ENCODE results near the gene NFYC. TPM values are rescaled to one million over a fixed set of nuclear protein-coding genes. Genes with fewer than 3 reads are reported as not detected.
A peak's percentile ranks its signal among the peaks of the same experiment; 100 is the strongest.

Gene NFYC
- total RNA-seq, 1 experiment from 2014 or later, result 25.6 TPM

DNA sequence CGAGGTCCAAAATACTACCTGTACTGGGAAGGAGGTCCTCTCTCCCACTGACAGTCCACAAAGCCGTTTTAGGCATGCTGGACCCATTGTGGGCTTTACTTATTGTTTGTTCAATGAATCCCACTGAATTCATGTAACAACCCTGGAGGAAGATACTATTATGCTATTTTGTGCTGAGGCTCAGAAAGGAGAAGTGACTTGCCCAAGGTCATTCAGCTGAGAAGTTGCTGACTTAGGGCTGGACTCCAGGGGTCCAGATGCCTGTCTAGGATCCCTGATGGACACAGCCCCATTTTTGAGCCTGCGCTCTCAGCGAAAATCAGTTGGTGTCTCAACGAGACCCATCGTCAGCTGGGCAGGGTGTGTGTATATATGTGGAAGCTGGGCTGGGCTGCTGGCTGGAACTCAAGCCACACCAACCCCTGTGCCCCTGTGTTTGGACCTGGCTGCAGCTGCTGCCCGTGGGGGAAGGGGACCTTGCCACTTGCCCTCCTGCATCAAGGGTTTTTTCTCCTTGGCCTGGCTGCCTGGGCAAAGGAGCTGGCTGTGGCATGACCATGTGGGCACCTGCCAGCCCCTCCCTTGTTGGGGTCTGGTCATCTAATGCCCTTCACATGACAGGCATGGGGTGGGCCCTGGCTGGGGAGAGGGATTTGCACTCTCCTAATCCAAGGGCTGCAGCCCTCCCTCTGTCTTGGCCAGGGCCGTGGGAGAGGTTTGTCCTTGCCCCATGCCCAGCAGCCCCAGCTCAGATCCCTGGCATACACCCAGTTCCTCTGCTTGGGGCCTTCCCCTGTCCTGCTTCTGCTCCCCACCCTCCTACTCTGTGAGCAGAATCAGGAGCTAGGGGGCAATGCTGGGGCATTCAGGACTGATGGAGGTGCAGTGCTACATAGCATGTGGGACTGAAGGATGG is 107.1 kb downstream of the NFYC start:
- DNase-seq (ENCODE audit: low read depth), result no peak
- in situ Hi-C loops (cut with HindIII; ENCODE audit: low pct_unique_long_range_greater_than_20kb, low sequenced_read_pairs), result no loop called here

- DNase-seq (ENCODE audit: low read depth), result no peak
These were observed 107.9 kb downstream of the NFYC start for GRCh38 chr1:40799351-40799867.

DNA sequence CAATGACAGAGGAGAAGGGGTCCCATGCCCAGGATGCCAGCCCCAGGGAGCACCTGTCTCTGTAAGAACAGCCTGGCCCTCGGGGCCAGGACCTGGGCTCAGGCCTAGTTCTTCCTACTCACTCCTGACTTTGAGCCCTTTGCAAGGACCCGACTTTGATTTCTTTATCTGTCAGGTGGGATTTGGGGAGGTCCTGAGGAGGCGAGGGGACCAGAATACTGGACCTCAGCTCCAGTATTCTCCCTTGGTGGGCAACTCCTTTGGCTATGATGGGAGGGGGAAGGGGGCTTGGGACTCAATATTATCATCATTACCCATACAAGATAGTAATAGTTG is 110.2 kb downstream of the NFYC start:
- no peak for DNase-seq (ENCODE audit: low read depth)
- in situ Hi-C loops (cut with HindIII; ENCODE audit: low pct_unique_long_range_greater_than_20kb, low sequenced_read_pairs), result no loop called here

More at GRCh38 chr1:40799351-40799867, 107.9 kb downstream of the NFYC start:
- in situ Hi-C loops (cut with HindIII; ENCODE audit: low pct_unique_long_range_greater_than_20kb, low sequenced_read_pairs), result no loop called here

- DNase-seq (ENCODE audit: low read depth), result peak; percentile 72
- in situ Hi-C loops (cut with HindIII; ENCODE audit: low pct_unique_long_range_greater_than_20kb, low sequenced_read_pairs), result no loop called here
These were observed 110.7 kb downstream of the NFYC start for GRCh38 chr1:40802078-40802741.

GRCh38 chr1:40802742-40803113 is 111.2 kb downstream of the NFYC start:
- DNase-seq (ENCODE audit: low read depth), result no peak
- in situ Hi-C loops (cut with HindIII; ENCODE audit: low pct_unique_long_range_greater_than_20kb, low sequenced_read_pairs), result no loop called here

GRCh38 chr1:40803447-40803846 is 111.9 kb downstream of the NFYC start:
- no peak for DNase-seq (ENCODE audit: low read depth)
- in situ Hi-C loops (cut with HindIII; ENCODE audit: low pct_unique_long_range_greater_than_20kb, low sequenced_read_pairs), result no loop called here

DNA sequence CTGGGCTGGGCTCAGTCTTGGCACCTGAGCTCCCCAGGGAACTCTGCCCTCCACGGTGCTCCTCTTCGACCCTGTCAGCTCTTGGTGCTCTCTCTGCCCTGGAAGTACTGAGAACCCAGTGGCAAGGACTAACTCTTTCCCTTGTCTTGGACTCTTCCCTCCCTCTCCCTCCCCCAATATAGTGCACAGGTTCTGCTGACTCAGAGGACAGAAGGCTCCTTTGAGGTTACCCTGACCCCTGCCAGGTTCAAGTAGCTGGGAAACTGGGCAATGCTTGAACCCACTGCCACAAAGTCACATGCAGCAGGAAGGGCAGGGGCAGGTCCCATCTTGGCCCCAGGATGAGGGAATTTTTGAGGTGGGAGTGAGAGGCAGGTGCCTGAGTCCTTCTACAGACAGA is 112.4 kb downstream of the NFYC start:
- in situ Hi-C loops (cut with HindIII; ENCODE audit: low pct_unique_long_range_greater_than_20kb, low sequenced_read_pairs), result no loop called here
- no peak for DNase-seq (ENCODE audit: low read depth)

DNA sequence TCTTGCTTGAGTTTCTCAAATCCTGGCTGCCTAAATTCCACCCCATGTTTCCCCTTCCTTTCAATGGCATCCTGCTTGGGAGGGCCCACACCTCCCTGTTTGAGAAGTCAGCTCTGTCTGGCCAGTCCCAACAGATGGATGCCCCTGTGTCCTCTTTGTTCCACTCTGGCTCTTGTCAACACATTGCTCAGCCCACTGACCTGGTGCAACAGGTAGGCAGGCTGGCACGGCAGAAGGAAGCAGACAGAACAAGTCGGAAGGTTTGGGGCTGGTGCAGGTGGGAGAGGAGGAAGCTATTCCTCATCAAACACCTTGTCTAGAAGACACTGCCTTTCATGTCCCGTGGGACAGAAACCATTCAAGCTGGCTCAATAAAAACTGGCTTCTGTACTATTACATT is 114.7 kb downstream of the NFYC start:
- in situ Hi-C loops (cut with HindIII; ENCODE audit: low pct_unique_long_range_greater_than_20kb, low sequenced_read_pairs), result no loop called here

GRCh38 chr1:40806731-40807695 is 115.5 kb downstream of the NFYC start:
- no peak for DNase-seq (ENCODE audit: low read depth)
- in situ Hi-C loops (cut with HindIII; ENCODE audit: low pct_unique_long_range_greater_than_20kb, low sequenced_read_pairs), result no loop called here

More for the DNA sequence above, 114.7 kb downstream of the NFYC start:
- DNase-seq (ENCODE audit: low read depth), result no peak

DNA sequence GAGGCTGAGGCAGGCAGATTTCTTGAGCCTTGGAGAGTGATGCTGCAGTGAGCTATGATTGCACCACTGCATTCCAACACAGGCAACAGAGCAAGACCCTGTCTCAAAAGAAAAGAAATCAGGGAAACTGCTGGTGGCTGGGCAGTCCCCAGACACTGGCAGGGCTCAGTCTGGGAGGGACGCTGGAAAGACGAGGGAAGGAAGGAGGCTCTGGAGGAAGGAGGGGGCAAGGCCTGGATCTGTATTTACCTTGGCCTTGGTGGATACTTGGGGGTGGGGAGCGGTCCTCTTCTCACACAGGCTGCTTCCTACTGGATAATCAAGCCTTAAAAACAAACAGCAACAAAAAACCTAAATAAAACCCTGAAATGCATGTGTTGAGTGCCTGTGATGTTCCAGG is 116.5 kb downstream of the NFYC start:
- no peak for DNase-seq (ENCODE audit: low read depth)
- in situ Hi-C loops (cut with HindIII; ENCODE audit: low pct_unique_long_range_greater_than_20kb, low sequenced_read_pairs), result no loop called here

DNA sequence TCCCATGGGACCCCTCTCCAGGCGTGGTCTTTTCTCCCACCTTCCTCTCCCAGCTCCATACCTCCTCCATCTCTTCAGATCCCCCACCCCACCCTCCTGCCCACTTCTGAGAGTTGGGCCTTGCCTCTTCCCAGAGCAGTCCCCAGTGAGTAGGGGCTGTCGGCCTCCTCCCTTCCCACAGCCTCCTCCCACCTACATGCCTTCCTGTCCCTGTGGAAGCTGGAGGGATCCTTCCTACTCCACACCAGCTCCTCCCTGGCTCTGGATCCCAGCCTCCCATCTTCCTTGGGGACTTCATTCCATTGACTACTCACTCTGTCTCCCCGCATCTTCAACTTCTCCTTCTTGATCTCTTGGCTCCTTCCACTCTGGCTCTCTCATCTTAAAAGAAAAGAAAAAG is 116.9 kb downstream of the NFYC start:
- no peak for DNase-seq (ENCODE audit: low read depth)
- in situ Hi-C loops (cut with HindIII; ENCODE audit: low pct_unique_long_range_greater_than_20kb, low sequenced_read_pairs), result no loop called here

DNA sequence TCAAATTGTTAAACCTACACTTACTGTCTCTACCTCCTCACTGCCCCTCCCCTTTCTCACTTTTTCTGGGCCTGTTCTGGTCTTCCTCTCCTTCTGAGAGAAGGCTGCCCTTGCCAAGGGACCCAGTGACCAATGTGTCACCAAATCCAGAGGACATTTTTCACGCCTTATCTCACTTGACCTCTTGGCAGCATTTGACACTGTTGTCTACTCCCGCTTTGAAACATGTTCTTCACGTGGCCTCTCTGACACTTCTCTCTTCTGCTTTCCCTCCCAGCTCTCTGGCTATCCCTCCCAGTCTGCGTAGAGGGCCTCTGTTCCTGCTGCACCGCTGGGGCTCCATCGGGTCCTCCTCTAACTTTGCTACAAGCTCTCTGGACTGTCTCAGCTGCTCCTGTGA is 117.4 kb downstream of the NFYC start:
- in situ Hi-C loops (cut with HindIII; ENCODE audit: low pct_unique_long_range_greater_than_20kb, low sequenced_read_pairs), result no loop called here
- no peak for DNase-seq (ENCODE audit: low read depth)

GRCh38 chr1:40810927-40811326 is 119.4 kb downstream of the NFYC start:
- in situ Hi-C loops (cut with HindIII; ENCODE audit: low pct_unique_long_range_greater_than_20kb, low sequenced_read_pairs), result no loop called here
- DNase-seq (ENCODE audit: low read depth), result no peak

DNA sequence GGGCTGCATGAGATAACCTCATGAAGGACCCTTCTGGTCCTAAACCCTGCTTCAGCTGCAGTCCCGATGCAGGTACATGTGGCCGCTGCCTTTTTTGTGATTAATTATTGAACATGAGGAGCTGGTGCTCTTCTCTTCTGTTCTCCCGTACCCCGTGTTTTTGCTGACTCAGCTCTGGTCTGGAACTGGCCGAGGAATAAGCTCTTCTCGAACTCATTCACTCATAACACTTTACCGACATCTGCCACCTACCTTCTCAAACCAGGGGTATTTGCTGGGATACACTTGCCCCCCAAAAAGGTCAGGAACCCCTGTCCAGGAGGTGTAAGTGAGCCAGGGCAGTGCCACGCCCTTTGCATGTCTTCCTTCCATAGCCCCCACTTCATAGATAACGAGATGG is 123.9 kb downstream of the NFYC start:
- in situ Hi-C loops (cut with HindIII; ENCODE audit: low pct_unique_long_range_greater_than_20kb, low sequenced_read_pairs), result no loop called here
- no peak for DNase-seq (ENCODE audit: low read depth)

DNA sequence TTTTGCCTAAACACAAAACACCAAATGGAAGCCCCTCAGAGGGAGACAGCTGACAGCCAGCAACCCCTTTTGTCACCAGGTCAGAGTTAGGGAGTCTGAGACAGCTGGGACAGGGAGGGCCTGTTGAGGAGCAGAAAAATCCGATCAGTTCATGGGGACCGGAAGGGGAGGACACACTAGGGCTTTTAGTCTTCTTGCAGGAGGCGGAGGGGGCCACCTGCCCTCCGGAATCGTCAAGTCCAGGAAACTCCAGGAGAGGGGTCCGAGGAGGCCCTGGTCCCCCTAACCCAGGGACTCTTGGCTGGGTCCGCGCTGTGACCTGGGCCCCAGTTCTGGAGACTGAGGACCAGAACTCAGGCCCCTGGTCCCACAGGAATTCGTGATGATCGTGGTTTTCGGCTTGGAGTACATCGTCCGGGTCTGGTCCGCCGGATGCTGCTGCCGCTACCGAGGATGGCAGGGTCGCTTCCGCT is 126.3 kb downstream of the NFYC start:
- in situ Hi-C loops (cut with HindIII; ENCODE audit: low pct_unique_long_range_greater_than_20kb, low sequenced_read_pairs), result no loop called here
- no peak for DNase-seq (ENCODE audit: low read depth)

DNA sequence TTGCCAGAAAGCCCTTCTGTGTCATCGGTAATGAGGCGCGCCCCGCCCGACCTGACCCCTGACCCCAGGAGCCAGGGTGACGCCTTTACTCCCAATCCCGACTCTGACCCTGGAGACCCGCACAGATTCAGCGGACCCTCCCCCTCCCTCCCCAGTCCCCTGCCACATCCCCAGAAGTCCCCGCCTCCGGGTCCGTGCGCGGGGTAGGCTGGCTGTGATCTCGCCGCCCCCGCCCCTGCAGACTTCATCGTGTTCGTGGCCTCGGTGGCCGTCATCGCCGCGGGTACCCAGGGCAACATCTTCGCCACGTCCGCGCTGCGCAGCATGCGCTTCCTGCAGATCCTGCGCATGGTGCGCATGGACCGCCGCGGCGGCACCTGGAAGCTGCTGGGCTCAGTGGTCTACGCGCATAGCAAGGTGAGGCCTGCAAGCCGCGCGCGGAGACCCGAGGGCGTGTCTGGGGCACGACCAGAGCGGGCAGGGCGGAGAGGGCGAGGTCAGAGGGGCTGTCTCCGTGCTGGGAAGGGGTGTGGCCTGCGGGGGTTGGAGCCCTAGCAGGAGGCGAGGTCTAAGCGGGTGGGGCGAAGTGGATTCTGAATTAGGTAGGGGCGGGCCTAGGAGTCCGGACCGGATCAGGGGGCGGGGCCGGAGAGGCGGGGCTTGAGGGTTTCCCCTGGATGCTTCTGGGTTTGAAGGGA is 126.9 kb downstream of the NFYC start:
- no peak for DNase-seq (ENCODE audit: low read depth)
- in situ Hi-C loops (cut with HindIII; ENCODE audit: low pct_unique_long_range_greater_than_20kb, low sequenced_read_pairs), result no loop called here

DNA sequence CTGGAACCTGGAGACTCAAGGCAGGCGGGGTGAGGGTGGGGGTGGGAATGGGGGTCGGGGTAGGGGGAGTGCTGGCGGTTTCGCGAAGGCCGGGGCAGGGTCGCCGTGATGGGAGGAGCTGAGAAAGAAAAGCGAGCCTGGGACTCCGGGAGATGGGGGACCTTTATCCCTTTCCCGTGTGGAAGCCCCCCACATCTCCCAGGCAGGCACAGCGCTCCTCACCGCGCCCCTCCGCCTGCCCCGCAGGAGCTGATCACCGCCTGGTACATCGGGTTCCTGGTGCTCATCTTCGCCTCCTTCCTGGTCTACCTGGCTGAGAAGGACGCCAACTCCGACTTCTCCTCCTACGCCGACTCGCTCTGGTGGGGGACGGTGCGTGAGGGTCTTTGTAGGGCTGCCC is 127.6 kb downstream of the NFYC start:
- in situ Hi-C loops (cut with HindIII; ENCODE audit: low pct_unique_long_range_greater_than_20kb, low sequenced_read_pairs), result no loop called here
- DNase-seq (ENCODE audit: low read depth), result no peak

DNA sequence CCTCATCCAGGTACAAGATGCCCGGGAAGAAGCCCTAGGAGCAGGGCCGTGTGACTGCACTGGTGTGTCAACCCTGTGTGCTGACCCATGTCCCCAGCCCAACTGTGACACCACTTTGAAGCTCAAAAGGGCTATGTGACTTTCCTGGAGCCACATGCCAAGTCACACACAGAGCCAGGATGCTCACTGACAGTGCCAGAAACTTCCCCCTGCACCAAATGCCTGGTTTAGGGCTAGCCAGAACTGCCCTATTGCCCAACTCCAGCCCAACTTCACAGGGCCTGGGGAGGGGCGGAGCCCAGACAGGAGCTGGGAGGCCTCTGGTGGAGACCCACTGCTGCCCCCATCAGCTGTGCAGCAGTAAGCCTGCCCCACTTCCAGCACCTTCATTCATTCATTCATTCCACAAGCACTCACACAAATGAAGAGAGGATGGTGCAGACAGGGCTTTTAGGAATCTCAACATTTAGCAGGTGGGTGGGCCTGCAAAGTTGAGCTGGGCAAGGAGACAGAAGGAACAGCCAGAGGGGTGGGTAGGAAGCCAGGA is 128.8 kb downstream of the NFYC start:
- in situ Hi-C loops (cut with HindIII; ENCODE audit: low pct_unique_long_range_greater_than_20kb, low sequenced_read_pairs), result no loop called here
- DNase-seq (ENCODE audit: low read depth), result no peak

Data from Caki2 (cell line).